AML-193 (cell line): ENCODE results near the gene ZDHHC19.
"Not testable (repeated sequence)": the region's sequence is repeated elsewhere in the genome, so short reads cannot be mapped to it uniquely, and the experiment has no call there.

Experiments
- DNase-seq, 2 experiments: peaks; one replicate each; lab custom pipeline; 2025; lab: John Stamatoyannopoulos, UW

Gene ZDHHC19

GRCh38 chr3:196225086-196225485 lies 13.9 kb upstream of the ZDHHC19 start:
- DNase-seq = no peak

GRCh38 chr3:196222876-196223595 lies 11.8 kb upstream of the ZDHHC19 start:
- DNase-seq = no peak

GRCh38 chr3:196220991-196221390 lies 9.8 kb upstream of the ZDHHC19 start:
- DNase-seq = peak; percentile 67 to 80

GRCh38 chr3:196220587-196220986 lies 9.4 kb upstream of the ZDHHC19 start:
- peak; percentile 79 to 80 for DNase-seq

- DNase-seq = no peak
Measured at GRCh38 chr3:196219970-196220311, 8.7 kb upstream of the ZDHHC19 start.

- DNase-seq = peak; percentile 100
Measured at GRCh38 chr3:196219194-196219969, 8.2 kb upstream of the ZDHHC19 start.

- DNase-seq = no peak
Measured at GRCh38 chr3:196218155-196218712, 7.0 kb upstream of the ZDHHC19 start.

GRCh38 chr3:196217307-196218154 lies 6.3 kb upstream of the ZDHHC19 start:
- DNase-seq = no peak

- no peak for DNase-seq
Measured at GRCh38 chr3:196216681-196217211, 5.5 kb upstream of the ZDHHC19 start.

- DNase-seq = no peak
Measured at GRCh38 chr3:196216089-196216564, 4.9 kb upstream of the ZDHHC19 start, which contains the start of gene SLC51A. Gene SLC51A (plus strand): TSS chr3:196216534. CDS start chr3:196216713, 179 bp downstream.

- no peak for DNase-seq
Measured at GRCh38 chr3:196215493-196216020, 4.4 kb upstream of the ZDHHC19 start.

GRCh38 chr3:196214783-196215441 lies 3.7 kb upstream of the ZDHHC19 start:
- DNase-seq = no peak

GRCh38 chr3:196209944-196210672 lies 1.1 kb downstream of the ZDHHC19 start:
- not testable (repeated sequence) for DNase-seq

GRCh38 chr3:196208942-196209695 lies 2.1 kb downstream of the ZDHHC19 start:
- no peak for DNase-seq

GRCh38 chr3:196207833-196208607 lies 3.2 kb downstream of the ZDHHC19 start:
- no peak for DNase-seq

GRCh38 chr3:196207159-196207832 lies 3.9 kb downstream of the ZDHHC19 start:
- no peak for DNase-seq

- not testable (repeated sequence) for DNase-seq
Measured at GRCh38 chr3:196205442-196206205, 5.6 kb downstream of the ZDHHC19 start.
